DMS 273 (cell line): ENCODE results near the gene PHGDH.
"Not testable (repeated sequence)": the region's sequence is repeated elsewhere in the genome, so short reads cannot be mapped to it uniquely, and the experiment has no call there.

Source experiments
- DNase-seq: peaks from one replicate; lab custom pipeline; 2025; ENCODE audit not compliant: unreplicated experiment; lab: John Stamatoyannopoulos, UW

The PHGDH gene

DNA sequence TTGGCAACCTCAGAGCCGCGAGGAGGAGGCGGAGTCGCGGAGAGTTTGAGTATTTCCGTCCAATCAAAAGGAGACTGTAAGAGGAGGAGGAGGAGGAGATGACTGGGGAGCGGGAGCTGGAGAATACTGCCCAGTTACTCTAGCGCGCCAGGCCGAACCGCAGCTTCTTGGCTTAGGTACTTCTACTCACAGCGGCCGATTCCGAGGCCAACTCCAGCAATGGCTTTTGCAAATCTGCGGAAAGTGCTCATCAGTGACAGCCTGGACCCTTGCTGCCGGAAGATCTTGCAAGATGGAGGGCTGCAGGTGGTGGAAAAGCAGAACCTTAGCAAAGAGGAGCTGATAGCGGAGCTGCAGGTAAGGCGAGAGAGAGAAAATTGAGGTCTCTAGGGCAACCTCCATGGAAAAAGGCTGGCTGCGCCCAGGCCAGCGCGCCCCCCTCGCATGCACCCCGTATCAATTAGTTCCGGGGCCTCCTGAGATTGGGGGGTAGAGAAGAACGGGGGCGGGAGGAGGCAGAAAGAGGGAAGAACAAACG is at the start of gene PHGDH:
Gene PHGDH, plus strand, starts transcription at position 131 of the 538 bp plus-strand sequence. Its CDS starts 89 bp downstream, at position 220.
- peak; percentile 96 for DNase-seq

DNA sequence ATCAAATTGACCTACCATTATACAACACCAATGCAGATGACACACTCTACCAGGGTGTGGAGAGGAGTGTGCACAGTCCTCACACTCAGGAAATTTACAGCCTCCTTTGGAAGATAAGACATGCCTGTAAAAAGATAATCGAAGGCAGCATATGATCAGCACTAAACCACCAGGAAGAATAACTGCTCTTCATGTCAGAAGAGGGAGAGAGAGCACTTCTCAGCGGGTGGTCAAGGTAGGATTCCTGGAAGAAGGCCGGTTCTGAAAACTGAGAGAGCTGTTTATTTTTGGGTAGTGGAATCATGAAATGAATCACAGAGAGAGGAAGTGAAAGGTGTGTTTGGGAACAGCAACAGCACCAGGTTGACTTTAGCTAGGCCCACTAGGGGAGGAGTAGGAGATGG is 49.7 kb upstream of the PHGDH start:
- DNase-seq, result no peak

DNA sequence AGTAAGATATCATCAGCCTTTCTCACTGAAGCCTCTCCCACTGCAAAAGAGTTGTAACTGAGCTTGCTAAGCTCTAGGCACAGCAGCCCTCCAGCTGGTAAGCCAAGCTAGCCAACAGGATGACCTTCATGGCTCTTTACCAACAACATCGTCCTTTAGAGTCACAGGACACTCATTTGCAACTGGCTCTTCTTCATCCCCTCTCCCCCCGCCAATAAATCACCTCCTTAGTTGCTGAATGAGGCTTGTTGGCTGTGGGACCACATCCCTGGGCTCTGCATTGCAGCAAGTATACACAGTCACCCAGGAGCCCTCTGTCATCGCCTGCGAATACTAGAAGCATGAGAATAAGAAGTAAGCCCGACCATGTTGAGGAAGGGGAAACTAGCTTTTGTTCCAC is 47.7 kb upstream of the PHGDH start:
- DNase-seq, result no peak

DNA sequence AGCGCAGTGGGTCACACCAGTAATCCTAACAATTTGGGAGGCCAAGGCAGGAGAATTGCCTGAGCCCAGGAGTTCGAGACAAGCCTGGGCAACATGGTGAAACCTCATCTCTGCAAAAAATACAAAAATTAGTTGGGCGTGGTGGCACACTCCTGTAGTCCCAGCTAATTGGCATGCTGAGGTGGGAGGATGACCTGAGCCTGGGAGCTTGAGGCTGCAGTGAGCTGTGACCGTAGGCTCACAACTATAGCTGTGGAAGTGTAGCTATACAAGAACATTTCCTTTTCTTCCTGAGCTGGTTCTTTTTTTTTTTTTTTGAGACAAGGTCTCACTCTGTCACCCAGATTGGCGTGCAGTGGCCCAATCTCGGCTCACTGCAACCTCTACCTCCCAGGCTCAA is 44.6 kb upstream of the PHGDH start:
- no peak for DNase-seq

DNA sequence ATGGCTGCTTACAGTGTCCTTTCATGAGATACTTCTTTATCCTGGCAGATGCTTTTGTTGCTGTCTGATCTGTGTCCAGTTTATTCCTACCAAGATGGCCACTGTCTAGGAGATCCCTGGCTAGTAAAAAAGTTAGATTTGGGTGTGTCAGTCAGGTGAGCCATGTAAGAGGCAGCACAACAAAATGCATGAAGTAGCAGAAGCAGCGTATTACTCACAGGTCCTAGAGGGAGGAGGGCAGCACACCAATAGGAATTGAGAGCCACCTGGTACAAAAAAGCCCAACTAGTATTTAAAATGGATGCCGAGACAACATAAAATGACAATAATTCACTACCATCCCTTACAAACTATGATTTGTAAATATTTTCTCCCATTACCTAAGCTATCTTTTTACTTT is 40.8 kb upstream of the PHGDH start:
- no peak for DNase-seq

DNA sequence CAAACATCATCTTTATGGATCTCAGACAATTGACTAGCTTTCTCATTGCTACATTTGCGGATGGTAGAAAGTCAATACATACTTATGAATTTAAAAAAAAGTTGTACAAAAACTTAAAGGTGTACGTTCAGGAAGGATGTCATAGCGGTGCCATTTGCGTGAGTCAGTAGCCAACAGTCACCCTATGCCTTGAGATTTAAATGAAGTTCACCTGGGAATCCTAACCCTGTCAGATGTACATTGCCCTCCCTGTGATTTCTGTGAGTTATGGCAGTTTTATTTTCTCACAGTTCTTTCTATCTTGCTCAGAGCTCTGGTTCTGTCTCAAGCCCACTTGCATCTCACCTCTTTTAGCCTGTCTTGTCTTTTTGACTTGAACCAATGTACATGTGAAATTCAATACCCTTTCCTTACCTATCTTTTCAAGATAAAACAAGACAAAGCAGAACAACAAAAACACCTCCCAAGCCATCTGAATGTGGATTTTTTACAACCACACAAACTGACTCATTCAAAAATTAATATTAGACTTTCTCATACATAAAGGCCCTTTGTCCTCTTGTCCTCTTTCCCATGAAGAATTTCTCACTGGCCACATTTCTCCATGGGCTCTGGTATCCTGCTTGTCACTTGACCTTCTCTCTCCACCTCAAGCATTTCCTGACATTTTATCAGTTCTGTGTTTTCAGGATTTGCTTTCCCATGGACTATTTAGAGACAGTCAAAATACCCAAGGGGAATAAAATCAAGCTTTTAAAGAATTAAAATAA is 38.4 kb upstream of the PHGDH start:
- no peak for DNase-seq

DNA sequence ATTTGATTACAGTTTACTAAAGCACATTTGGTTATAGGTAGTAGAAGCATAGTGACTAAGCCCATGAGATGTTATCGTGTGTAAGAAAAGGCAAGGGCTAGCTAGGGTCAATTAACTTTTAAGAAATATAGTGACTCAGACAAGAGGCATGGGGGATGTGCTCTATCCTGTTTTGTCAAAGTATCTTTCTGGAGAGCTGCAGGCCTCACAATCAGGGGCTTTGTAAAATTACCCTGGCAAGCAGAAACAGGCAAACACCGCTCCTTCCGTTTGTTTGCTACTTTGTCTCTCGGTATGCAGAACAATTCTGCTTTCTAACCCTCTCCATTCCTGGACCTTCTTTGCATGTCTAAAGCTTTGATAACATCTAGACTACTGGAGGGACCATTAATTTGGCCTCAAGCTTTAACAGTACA is 37.6 kb upstream of the PHGDH start:
- no peak for DNase-seq

DNA sequence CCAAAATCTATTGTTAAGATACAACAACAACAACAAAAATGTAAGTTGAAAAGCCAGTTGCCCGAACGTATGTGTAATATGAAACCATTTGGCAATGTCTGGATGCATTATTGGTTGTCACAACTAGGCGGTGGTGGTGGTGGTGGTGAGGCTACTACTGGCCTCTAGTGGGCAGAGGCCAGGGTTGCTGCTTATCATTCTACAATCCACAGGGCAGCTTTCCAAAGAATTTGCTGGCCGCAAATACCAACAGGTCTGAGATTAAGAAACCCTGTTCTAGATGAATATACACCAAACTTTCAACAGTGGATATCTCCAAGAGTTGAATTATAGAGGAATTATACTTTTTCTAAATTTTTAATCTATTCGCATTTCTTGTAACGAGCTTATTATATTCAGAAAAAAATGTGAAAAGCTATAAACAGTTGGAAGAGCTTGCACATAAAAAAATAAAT is 36.9 kb upstream of the PHGDH start:
- no peak for DNase-seq

DNA sequence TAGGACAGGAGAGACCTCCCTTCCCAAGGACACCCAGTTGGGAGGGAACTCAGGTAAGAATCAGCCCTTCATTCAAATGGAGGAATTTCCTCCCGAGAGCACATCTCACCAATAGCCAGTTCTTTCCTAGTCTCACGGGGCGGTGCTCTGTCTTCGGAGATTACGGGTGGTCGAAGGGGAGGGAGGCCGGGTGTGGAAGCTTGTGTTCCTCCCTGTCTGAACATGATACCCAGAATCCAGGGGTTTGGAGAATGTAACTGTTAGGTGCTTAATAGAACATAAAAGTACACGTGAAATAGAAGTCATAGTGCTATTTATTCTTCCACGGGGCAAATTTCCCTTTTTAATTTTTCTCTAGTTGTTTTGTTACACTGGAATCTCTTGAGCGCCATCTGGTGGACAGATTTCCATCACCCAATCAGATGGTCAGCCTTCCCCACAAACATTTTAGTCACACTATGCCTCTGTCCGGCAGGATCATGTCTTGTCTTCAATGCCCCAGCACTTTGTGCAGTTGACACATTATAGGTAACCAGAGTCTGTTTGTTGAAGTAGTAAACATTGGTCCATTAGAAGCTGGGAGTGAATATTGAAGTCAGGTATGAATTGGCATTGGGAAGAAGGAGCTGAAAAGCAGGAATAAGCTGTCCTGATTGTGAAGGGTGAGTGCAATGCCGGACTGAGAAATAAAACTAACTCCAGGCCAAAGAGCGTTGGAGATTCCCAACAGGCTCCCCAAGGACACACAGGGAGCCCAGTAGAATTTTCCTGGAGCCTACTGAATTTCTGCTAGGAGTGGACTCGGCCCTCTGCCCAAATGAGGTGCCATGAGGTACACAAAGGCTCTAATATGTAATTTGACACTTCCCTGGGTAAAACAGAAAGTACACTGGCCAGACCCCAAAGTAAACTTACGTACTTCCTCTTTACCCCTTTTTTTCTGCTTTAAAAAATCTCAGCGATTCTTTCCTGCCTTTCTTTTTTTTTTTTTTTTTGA is 36.1 kb upstream of the PHGDH start:
- peak; percentile 88 for DNase-seq

DNA sequence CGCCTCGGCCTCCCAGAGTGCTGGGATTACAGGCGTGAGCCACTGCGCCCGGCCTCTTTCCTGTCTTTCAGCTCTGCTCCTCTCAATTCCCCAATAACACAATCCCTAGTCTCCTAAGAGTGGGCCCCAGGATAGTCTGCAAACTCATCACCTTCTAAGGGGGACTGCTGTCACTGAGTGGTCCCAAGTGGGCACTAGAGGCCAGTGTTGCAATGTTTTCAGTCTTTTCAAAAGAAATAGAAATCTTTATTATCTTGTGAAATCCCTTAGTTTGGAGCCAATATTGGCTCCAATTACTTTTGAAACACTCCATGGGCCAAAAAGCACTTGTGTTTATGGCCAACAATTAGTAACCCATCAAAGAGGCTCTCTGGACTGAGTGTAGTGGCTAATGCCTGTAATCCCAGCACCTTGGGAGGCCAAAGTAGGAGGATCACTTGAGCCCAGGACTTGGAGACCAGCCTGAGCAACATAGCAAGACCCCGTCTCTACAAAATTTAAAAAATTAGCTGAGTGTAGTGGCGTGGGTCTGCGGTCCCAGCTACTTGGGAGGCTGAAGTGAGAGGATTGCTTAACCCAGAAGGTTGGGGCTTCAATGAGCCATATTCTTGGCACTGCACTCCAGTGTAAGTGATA is 35.0 kb upstream of the PHGDH start:
- DNase-seq, result no peak

DNA sequence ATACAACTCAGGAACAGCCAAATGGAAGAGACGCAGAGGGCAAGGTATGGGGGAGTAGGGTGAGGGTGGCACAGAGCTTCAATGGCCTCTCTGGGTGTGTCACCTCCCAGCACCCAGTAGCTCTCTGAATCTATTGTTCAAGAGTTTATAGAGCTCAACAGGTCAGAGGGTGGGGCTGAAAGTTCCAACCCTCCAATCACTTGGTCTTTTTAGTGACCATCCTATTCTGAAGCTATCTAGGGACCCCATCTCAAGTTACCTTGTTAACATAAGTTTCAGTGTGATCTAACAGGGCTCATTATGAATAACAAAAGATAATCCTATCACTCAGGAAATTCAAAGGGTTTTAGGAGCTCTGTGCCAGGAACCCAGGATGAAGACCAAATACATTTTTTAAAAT is 32.5 kb upstream of the PHGDH start:
- DNase-seq, result no peak

DNA sequence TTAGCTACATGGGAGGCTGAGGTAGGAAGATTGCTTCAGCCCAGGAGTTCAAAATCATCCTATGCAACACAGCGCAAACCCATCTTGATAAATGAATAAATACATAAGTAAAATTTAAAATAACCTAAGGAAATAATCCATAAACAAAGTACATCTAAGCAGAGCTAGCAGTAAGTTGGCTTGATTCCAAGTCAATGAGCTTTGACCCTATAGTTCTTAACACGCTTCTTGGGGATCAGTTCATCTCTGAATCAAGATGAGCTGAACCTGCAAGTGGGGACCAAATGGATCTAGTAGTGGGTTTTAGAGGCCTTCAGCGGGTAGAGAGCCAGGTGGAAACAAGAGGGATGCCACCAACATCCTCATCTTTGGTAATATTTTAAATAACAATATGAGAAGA is 31.5 kb upstream of the PHGDH start:
- DNase-seq, result no peak

DNA sequence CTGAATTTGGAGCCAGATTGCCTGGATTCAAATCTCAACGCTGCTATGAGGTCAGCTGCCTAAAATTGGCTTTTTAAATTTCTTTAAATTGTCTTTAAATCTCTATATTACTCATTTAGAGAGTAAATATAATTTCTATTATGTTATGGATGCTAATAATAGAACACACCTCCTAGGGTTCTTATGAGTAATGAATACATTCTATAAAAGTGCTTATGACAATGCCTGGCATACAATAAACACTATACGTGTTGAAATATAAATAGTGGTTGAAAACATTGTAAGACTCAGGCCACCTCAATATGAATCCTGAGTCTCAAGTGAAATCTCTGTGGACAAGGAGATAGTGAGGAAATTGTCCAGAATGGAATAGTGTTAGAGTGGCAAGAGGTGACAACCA is 31.0 kb upstream of the PHGDH start:
- DNase-seq, result no peak

DNA sequence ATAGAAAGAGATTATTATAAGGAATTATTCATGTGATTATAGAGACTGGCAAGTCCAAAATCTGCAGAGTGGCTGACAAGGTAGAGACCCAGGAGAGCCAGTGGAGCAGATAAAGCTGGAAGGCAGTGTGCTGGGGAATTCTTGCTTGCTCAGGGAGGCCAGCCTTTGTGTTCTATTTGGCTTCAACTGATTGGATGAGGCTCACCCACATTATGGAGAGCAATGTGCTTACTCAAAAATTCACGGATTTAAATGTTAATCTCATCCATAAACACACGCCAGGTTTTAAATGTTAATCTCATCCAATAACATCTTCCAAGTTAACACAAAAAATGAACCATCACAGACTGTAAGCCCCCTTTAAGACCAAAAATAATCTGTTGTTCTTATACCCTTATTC is 30.2 kb upstream of the PHGDH start:
- DNase-seq, result no peak

DNA sequence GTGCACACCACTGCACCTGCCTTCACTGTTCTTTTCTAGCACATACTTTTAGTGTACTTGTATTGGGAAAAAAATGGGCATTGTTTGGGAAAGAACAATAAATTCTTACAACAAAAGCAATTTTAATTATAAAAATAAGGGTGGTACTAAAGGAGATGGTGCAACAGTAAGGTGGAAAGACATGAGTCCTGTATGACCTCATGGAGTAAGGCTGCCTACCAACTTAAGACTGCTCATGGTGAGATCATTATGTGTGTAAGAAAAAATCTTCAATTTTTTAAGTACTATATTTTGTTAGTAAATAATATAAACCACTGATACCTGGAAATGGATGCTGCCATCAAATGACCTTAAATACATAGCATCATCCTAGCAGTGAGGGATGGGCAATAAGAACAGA is 29.6 kb upstream of the PHGDH start:
- no peak for DNase-seq

DNA sequence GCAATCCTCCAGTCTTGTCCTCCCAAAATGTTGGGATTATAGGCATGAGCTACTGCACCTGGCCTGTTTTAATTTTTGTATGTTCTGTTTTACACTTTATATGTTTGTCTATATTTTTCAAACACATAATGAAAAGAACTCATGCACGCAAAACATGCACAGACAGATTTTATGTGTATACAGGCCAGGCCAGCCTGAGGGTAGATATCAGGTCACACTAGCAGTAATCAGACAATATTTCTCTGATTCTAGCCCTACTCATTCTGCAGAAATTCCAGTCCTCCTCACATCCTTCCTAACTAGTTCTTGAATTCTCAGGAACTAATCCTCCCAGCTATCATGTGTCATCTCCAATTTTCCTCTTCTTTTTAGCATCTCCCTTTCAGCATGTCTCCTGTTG is 27.8 kb upstream of the PHGDH start:
- no peak for DNase-seq

DNA sequence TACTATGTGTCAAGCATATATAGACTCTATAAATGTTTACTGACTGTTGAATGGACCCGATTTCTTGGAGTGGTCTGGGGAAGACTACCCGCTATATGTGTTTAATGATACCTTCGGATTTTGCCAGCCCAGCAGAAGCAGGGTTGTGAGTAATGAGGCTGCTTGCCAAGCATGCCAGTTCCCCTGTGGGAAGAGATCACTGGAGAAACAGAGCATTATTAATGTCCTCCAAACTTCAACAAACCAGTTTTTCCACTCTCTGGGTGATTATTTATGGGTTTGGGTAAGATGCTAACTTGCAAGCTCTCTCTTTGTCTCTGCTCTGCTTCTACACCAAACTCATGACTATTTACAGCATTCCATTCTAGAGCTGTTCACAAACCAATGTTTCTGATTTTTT is 25.1 kb upstream of the PHGDH start:
- no peak for DNase-seq

DNA sequence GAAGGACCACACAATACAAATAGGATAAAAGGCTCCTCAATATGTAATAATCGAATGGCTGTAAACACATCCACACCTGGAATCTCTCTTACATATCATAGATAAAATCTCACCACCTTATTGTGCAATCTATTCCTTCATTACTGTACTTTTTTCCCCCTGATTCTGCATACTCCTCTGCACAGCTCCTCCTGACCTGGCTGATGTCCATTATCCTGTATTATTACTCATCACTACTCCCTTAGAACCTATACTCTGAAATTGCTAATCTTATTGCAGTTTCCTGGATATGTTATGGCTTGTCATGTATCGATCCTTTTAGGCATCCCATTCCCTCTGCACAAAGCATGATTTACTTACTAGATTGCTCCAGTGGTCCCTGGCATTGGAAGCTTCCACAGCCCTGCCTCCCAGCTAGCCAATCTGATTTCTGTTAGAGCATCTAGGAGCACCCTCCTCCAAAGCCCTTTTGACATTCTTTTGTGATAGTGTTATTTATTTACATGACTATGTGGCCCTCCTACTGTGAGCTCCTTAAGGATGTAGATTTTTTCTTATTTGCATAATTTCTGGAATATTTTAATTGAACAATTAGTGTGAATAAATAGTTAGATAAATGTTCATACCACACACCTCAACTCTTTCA is 24.2 kb upstream of the PHGDH start:
- no peak for DNase-seq

DNA sequence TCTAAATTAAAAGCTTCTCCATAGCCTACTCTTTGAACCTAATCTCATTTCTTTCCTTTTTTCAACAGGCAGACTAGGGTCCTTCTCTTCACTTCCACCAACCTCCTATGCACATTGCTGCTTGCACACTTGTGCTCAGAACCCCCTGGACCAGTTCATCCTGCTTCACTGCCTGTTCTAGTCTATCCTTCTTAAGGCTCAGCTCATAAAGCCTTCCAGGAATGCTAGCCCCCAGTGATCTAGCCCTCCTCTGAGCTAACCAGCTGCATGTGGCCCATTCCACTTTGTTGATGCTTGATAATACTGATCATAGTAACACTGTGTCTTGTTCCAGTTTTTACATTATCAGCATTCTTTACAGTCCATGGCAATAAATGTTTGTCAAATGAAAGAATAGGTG is 22.9 kb upstream of the PHGDH start:
- no peak for DNase-seq

DNA sequence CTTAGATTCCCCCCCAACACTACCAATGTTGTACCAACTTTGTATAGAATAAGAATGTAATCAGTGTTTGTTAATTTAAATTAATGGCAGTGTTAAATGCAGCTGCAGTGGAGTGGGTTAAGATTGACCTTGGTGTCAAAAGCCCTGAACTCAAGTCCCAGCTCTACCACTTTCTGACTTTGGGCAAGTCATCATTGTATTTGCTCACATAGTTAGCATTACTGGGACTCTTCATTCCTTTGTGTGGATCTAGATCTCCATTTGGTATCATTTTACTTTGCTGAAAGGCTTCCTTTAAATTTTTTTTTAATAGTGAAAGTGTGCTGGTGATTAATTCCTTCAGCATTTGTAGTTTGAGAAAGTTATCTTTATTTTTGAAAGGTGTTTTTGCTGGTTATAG is 22.2 kb upstream of the PHGDH start:
- no peak for DNase-seq

DNA sequence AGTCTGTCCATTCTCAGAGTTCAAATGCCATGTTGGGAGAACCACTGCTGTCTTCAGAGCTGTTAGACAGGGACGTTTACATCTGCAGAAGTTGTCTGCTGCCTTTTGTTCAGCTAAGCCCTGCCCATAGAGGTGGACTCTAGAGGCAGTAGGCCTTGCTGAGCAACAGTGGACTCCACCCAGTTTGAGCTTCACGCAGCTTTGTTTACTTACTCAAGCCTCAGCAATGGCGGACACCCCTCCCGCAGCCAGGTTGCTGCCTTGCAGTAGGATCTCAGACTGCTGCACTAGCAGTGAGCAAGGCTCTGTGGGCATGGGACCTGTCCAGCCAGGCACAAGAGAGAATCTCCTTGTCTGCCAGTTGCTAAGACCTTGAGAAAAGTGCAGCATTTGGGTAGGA is 14.9 kb upstream of the PHGDH start:
- not testable (repeated sequence) for DNase-seq
